PC-3 (cell line): Measurements from ENCODE around the gene EFNA5.

Source experiments
- CTCF ChIP-seq: fragments of 300-600 bp; sonication (generic); conservative IDR thresholded peaks from 2 replicates; pipeline ENCODE4 v1.5.1; 2017; ENCODE audit warnings: antibody characterized with exemption, low read depth, mild to moderate bottlenecking, low read length
- EZH2 ChIP-seq: fragments of 300-600 bp; sonication (generic); IDR thresholded peaks from one replicate; pipeline ENCODE4 v1.6.1; 2017; ENCODE audit warnings: antibody characterized with exemption, mild to moderate bottlenecking, low read length; ENCODE audit not compliant: unreplicated experiment

- TF ChIP-seq CTCF (no peak), EZH2 (no peak)
These were observed 244.5 kb downstream of the EFNA5 start for GRCh38 chr5:107426209-107426608.
